ENCODE measurements around the gene FTCD. TPM values are rescaled to one million over a fixed set of nuclear protein-coding genes. Genes with fewer than 3 reads are reported as not detected.
"Not testable (repeated sequence)": the region's sequence is repeated elsewhere in the genome, so short reads cannot be mapped to it uniquely, and the experiment has no call there.

FTCD gene
- polyA plus RNA-seq, 3 donors = not detected

DNA sequence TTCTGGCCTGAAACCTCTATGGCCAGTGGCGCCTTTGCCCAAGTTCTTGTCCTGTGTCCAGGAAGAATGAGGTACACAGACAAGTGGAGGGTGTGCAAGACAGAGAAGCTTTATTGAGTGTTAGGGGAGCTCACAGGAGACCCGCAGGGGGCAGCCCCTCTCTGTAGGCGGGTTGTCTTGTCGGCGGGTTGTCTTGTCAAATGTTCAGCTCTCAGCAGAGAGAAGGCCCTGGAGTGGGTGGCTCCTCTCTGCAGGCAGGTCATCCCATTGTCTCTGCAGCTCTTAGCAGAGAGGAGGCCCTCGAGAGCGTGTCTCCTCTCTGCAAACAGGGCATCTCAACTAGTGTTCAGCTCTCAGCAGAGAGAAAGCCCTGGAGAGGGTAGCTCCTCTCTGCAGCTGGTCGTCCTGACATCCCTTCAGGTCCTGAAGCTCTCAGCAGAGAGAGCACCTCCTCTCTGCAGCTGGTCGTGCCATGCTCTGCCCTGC, 46.5 kb downstream of the FTCD start:
- no peak overlapping the region for H3K4me3 Mint-ChIP-seq
- TF ChIP-seq CTCF (IDR thresholded peaks at IDR 0.05) = no peak
- H3K27me3 Mint-ChIP-seq (ENCODE audit: low read depth in 3 of 3) = peaks cover 2 to 13% (median 3%) of the 10 kb centered on the region in 3 donors
- intact Hi-C loops (cut with micrococcal nuclease) = no loop called here
- WGBS (ENCODE audit: insufficient coverage) = 80% methylated on average over 8 of the region's 9 CpGs
- no peak overlapping the region for H3K4me3 ChIP-seq (replicated peaks in 1 of 3; ENCODE audit: low read depth in 2 of 3, low read length in 3 of 3)
- H3K36me3 Mint-ChIP-seq = no peaks in the 10 kb centered on the region
- H3K4me1 Mint-ChIP-seq = no peaks in the 10 kb centered on the region
- peaks cover 4% of the 10 kb centered on the region in 2 donors for H3K27me3 ChIP-seq (ENCODE audit: control insufficient read depth in 2 of 2, insufficient read depth in 2 of 2, low read length in 2 of 2)
- no peak overlapping the region for H3K27ac ChIP-seq (ENCODE audit: low read depth in 1 of 2, low read length in 2 of 2)
- no peak overlapping the region for H3K27ac Mint-ChIP-seq
- H2AFZ ChIP-seq (ENCODE audit: insufficient read depth, low read depth, low read length, poor library complexity, severe bottlenecking) = no peak overlapping the region
- no peaks in the 10 kb centered on the region for H4K20me1 ChIP-seq (ENCODE audit: insufficient read depth, low read length)
- H3K79me2 ChIP-seq (ENCODE audit: insufficient read depth, low read length) = no peaks in the 10 kb centered on the region
- H3K9ac ChIP-seq (ENCODE audit: insufficient read depth, low read length, poor library complexity, severe bottlenecking) = no peak overlapping the region
- peaks cover 10 to 12% of the 10 kb centered on the region in 2 donors for H3K9me3 ChIP-seq (replicated peaks in 1 of 2; ENCODE audit: control insufficient read depth in 1 of 2, insufficient read depth in 1 of 2, low read length in 2 of 2)
- no peaks in the 10 kb centered on the region for H3K4me1 ChIP-seq (ENCODE audit: control insufficient read depth in 1 of 2, insufficient read depth in 2 of 2, low read length in 2 of 2)
- H3K36me3 ChIP-seq (replicated peaks in 1 of 2; ENCODE audit: control insufficient read depth in 1 of 2, insufficient read depth in 2 of 2, low read length in 2 of 2) = no peaks in the 10 kb centered on the region
- no peak for DNase-seq
- no peak overlapping the region for H3K4me2 ChIP-seq (replicated peaks; ENCODE audit: extremely low read depth, low read length, poor library complexity, severe bottlenecking)
- H3K9me3 Mint-ChIP-seq = peaks cover 7 to 24% (median 21%) of the 10 kb centered on the region in 7 donors

- WGBS (ENCODE audit: insufficient coverage) = no CpG with 5 or more reads among the region's 2 CpGs
- H3K27me3 ChIP-seq (ENCODE audit: control insufficient read depth in 2 of 2, insufficient read depth in 2 of 2, low read length in 2 of 2); DNase-seq; H3K79me2 ChIP-seq (ENCODE audit: insufficient read depth, low read length); intact Hi-C loops (cut with micrococcal nuclease); H3K27ac ChIP-seq (ENCODE audit: low read depth in 1 of 2, low read length in 2 of 2); H3K36me3 Mint-ChIP-seq; H3K4me3 ChIP-seq (replicated peaks in 1 of 3; ENCODE audit: low read depth in 2 of 3, low read length in 3 of 3); H3K36me3 ChIP-seq (replicated peaks in 1 of 2; ENCODE audit: control insufficient read depth in 1 of 2, insufficient read depth in 2 of 2, low read length in 2 of 2); H3K4me3 Mint-ChIP-seq; H3K4me1 Mint-ChIP-seq; H2AFZ ChIP-seq (ENCODE audit: insufficient read depth, low read depth, low read length, poor library complexity, severe bottlenecking); H3K9ac ChIP-seq (ENCODE audit: insufficient read depth, low read length, poor library complexity, severe bottlenecking); H3K4me2 ChIP-seq (replicated peaks; ENCODE audit: extremely low read depth, low read length, poor library complexity, severe bottlenecking); H3K27ac Mint-ChIP-seq; H3K4me1 ChIP-seq (ENCODE audit: control insufficient read depth in 1 of 2, insufficient read depth in 2 of 2, low read length in 2 of 2); H4K20me1 ChIP-seq (ENCODE audit: insufficient read depth, low read length): not testable (repeated sequence)
- Mint-ChIP-seq H3K9me3 (peaks cover 13 to 34% (median 28%) of the 10 kb centered on the region in 7 donors), H3K27me3 (ENCODE audit: low read depth in 3 of 3) (peaks cover 3 to 22% (median 7%) of the 10 kb centered on the region in 3 donors)
- H3K9me3 ChIP-seq (replicated peaks in 1 of 2; ENCODE audit: control insufficient read depth in 1 of 2, insufficient read depth in 1 of 2, low read length in 2 of 2) = peaks cover 12 to 20% of the 10 kb centered on the region in 2 donors
These were observed 48.0 kb downstream of the FTCD start for GRCh38 chr21:46107376-46107775.

All from CD14-positive monocyte (primary cell).